ENCODE results near the gene CHKA.

Gene CHKA

GRCh38 chr11:68043349-68044144 lies 77.6 kb downstream of the CHKA start:
- Histone ChIP-seq H3K9me3 (ENCODE audit: control insufficient read depth, insufficient read depth, low read depth, low read length) (no peaks in the 10 kb centered on the region), H3K4me3 (ENCODE audit: low read depth, low read length) (no peak overlapping the region), H3K36me3 (ENCODE audit: control insufficient read depth, insufficient read depth, low read length) (peaks cover 10% of the 10 kb centered on the region), H3K4me1 (ENCODE audit: control insufficient read depth, insufficient read depth, low read length) (peaks cover 25% of the 10 kb centered on the region), H3K27ac (ENCODE audit: low read depth, low read length) (no peak overlapping the region), H3K9ac (ENCODE audit: low read length) (no peak overlapping the region), H3K27me3 (ENCODE audit: control insufficient read depth, insufficient read depth, low read length) (no peaks in the 10 kb centered on the region)

GRCh38 chr11:68043029-68043348 lies 78.2 kb downstream of the CHKA start:
- Histone ChIP-seq H3K9me3 (ENCODE audit: control insufficient read depth, insufficient read depth, low read depth, low read length) (no peaks in the 10 kb centered on the region), H3K27ac (ENCODE audit: low read depth, low read length) (no peak overlapping the region), H3K27me3 (ENCODE audit: control insufficient read depth, insufficient read depth, low read length) (no peaks in the 10 kb centered on the region), H3K36me3 (ENCODE audit: control insufficient read depth, insufficient read depth, low read length) (peaks cover 10% of the 10 kb centered on the region), H3K9ac (ENCODE audit: low read length) (no peak overlapping the region), H3K4me1 (ENCODE audit: control insufficient read depth, insufficient read depth, low read length) (peaks cover 31% of the 10 kb centered on the region), H3K4me3 (ENCODE audit: low read depth, low read length) (no peak overlapping the region)

- Histone ChIP-seq H3K4me1 (ENCODE audit: control insufficient read depth, insufficient read depth, low read length) (peaks cover 34% of the 10 kb centered on the region), H3K4me3 (ENCODE audit: low read depth, low read length) (no peak overlapping the region), H3K27ac (ENCODE audit: low read depth, low read length) (no peak overlapping the region), H3K9ac (ENCODE audit: low read length) (no peak overlapping the region), H3K27me3 (ENCODE audit: control insufficient read depth, insufficient read depth, low read length) (no peaks in the 10 kb centered on the region), H3K36me3 (ENCODE audit: control insufficient read depth, insufficient read depth, low read length) (peaks cover 10% of the 10 kb centered on the region), H3K9me3 (ENCODE audit: control insufficient read depth, insufficient read depth, low read depth, low read length) (no peaks in the 10 kb centered on the region)
Measured at GRCh38 chr11:68042219-68043028, 78.8 kb downstream of the CHKA start.

- Histone ChIP-seq H3K27ac (ENCODE audit: low read depth, low read length) (no peak overlapping the region), H3K4me3 (ENCODE audit: low read depth, low read length) (no peak overlapping the region), H3K9ac (ENCODE audit: low read length) (no peak overlapping the region), H3K27me3 (ENCODE audit: control insufficient read depth, insufficient read depth, low read length) (no peaks in the 10 kb centered on the region), H3K36me3 (ENCODE audit: control insufficient read depth, insufficient read depth, low read length) (peaks cover 11% of the 10 kb centered on the region), H3K9me3 (ENCODE audit: control insufficient read depth, insufficient read depth, low read depth, low read length) (no peaks in the 10 kb centered on the region), H3K4me1 (ENCODE audit: control insufficient read depth, insufficient read depth, low read length) (peaks cover 34% of the 10 kb centered on the region)
Measured at GRCh38 chr11:68041617-68042218, 79.5 kb downstream of the CHKA start.

GRCh38 chr11:68040957-68041591 lies 80.1 kb downstream of the CHKA start:
- peaks cover 13% of the 10 kb centered on the region for H3K36me3 ChIP-seq (ENCODE audit: control insufficient read depth, insufficient read depth, low read length)
- H3K4me1 ChIP-seq (ENCODE audit: control insufficient read depth, insufficient read depth, low read length): peaks cover 34% of the 10 kb centered on the region
- H3K27ac ChIP-seq (ENCODE audit: low read depth, low read length): no peak overlapping the region; the same call in 1 of the 2 replicates
- no peaks in the 10 kb centered on the region for H3K9me3 ChIP-seq (ENCODE audit: control insufficient read depth, insufficient read depth, low read depth, low read length)
- H3K4me3 ChIP-seq (ENCODE audit: low read depth, low read length): no peak overlapping the region
- no peaks in the 10 kb centered on the region for H3K27me3 ChIP-seq (ENCODE audit: control insufficient read depth, insufficient read depth, low read length)
- peak overlapping the region; percentile 3 for H3K9ac ChIP-seq (ENCODE audit: low read length)

- Histone ChIP-seq H3K4me1 (ENCODE audit: control insufficient read depth, insufficient read depth, low read length) (peaks cover 34% of the 10 kb centered on the region), H3K9ac (ENCODE audit: low read length) (peak overlapping the region; percentile 37), H3K9me3 (ENCODE audit: control insufficient read depth, insufficient read depth, low read depth, low read length) (no peaks in the 10 kb centered on the region), H3K4me3 (ENCODE audit: low read depth, low read length) (peak overlapping the region; percentile 4; the same call in 1 of the 2 replicates), H3K27me3 (ENCODE audit: control insufficient read depth, insufficient read depth, low read length) (no peaks in the 10 kb centered on the region), H3K27ac (ENCODE audit: low read depth, low read length) (no peak overlapping the region; the same call in 1 of the 2 replicates), H3K36me3 (ENCODE audit: control insufficient read depth, insufficient read depth, low read length) (peaks cover 13% of the 10 kb centered on the region; the same call in 1 of the 2 replicates)
Measured at GRCh38 chr11:68040101-68040956, 80.9 kb downstream of the CHKA start.

GRCh38 chr11:68039526-68040086 lies 81.6 kb downstream of the CHKA start:
- H3K4me3 ChIP-seq (ENCODE audit: low read depth, low read length): peak overlapping the region; percentile 57
- peak overlapping the region; percentile 37 for H3K9ac ChIP-seq (ENCODE audit: low read length)
- H3K4me1 ChIP-seq (ENCODE audit: control insufficient read depth, insufficient read depth, low read length): peaks cover 34% of the 10 kb centered on the region
- no peaks in the 10 kb centered on the region for H3K27me3 ChIP-seq (ENCODE audit: control insufficient read depth, insufficient read depth, low read length)
- 0 out of 2 replicates have a peak, but pooled peaks cover 10% of the 10 kb centered on the region for H3K36me3 ChIP-seq (ENCODE audit: control insufficient read depth, insufficient read depth, low read length)
- H3K27ac ChIP-seq (ENCODE audit: low read depth, low read length): no peak overlapping the region
- H3K9me3 ChIP-seq (ENCODE audit: control insufficient read depth, insufficient read depth, low read depth, low read length): no peaks in the 10 kb centered on the region

- Histone ChIP-seq H3K4me1 (ENCODE audit: control insufficient read depth, insufficient read depth, low read length) (peaks cover 30% of the 10 kb centered on the region), H3K27ac (ENCODE audit: low read depth, low read length) (peak within 1 kb of the TSS; percentile 44; the same call in 1 of the 2 replicates), H3K9ac (ENCODE audit: low read length) (peak within 1 kb of the TSS; percentile 37), H3K4me3 (ENCODE audit: low read depth, low read length) (peak within 1 kb of the TSS; percentile 57), H3K9me3 (ENCODE audit: control insufficient read depth, insufficient read depth, low read depth, low read length) (no peaks in the 10 kb centered on the region), H3K36me3 (ENCODE audit: control insufficient read depth, insufficient read depth, low read length) (peaks cover 16% of the 10 kb centered on the region), H3K27me3 (ENCODE audit: control insufficient read depth, insufficient read depth, low read length) (no peaks in the 10 kb centered on the region)
Measured at GRCh38 chr11:68038718-68039525, 82.3 kb downstream of the CHKA start, which contains the start of gene TCIRG1. TCIRG1 (plus strand) TSS chr11:68039025; CDS start chr11:68041272, 2,247 bp downstream.

- H3K9ac ChIP-seq (ENCODE audit: low read length): peak overlapping the region; percentile 18
- H3K27ac ChIP-seq (ENCODE audit: low read depth, low read length): peak overlapping the region; percentile 44; the same call in 1 of the 2 replicates
- H3K36me3 ChIP-seq (ENCODE audit: control insufficient read depth, insufficient read depth, low read length): peaks cover 23% of the 10 kb centered on the region
- H3K4me1 ChIP-seq (ENCODE audit: control insufficient read depth, insufficient read depth, low read length): peaks cover 27% of the 10 kb centered on the region
- H3K4me3 ChIP-seq (ENCODE audit: low read depth, low read length): peak overlapping the region; percentile 57
- no peaks in the 10 kb centered on the region for H3K27me3 ChIP-seq (ENCODE audit: control insufficient read depth, insufficient read depth, low read length)
- H3K9me3 ChIP-seq (ENCODE audit: control insufficient read depth, insufficient read depth, low read depth, low read length): no peaks in the 10 kb centered on the region
Measured at GRCh38 chr11:68038226-68038717, 82.9 kb downstream of the CHKA start.

Data from HUES6 (cell line).